GM12874 (cell line): ENCODE results near the gene ZNF556.
A peak's percentile ranks its signal among the peaks of the same experiment; 100 is the strongest.

ENCODE experiments used
- TF ChIP-seq, protein P1 (sequence below): IDR thresholded peaks from 2 replicates; pipeline ENCODE4 v1.5.1; 2011; ENCODE audit warnings: low read depth, mild to moderate bottlenecking, control low read depth, low read length, moderate library complexity; ENCODE audit not compliant: insufficient read depth

The ZNF556 gene

DNA sequence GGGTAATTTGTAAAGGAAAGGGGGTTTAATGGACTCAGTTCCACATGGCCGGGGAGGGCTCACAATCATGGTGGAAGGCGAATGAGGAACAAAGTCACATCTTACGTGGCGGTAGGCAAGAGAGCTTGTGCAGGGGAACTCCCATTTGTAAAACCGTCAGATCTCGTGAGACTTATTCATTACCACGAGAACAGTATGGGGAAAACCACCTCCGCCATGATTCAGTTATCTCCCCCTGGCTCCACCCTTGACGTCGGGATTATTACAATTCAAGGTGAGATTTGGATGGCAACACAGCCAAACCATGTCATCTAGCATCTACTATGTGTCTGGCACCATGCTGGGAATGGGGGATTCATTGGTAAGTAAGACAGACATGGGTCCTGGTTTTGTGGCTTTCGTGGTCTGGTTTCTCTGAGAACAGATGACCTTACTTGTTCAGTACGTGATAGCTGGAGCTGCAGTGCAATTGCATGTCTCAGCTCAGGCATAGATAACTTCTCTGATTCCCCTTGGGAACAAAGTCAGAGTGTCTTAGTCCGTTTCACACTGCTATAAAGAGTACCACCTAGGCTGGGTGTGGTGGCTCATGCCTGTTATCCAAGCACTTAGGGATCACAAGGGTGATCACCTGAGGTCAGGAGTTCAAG lies 39.2 kb upstream of the ZNF556 start:
- TF ChIP-seq, protein P1, sequence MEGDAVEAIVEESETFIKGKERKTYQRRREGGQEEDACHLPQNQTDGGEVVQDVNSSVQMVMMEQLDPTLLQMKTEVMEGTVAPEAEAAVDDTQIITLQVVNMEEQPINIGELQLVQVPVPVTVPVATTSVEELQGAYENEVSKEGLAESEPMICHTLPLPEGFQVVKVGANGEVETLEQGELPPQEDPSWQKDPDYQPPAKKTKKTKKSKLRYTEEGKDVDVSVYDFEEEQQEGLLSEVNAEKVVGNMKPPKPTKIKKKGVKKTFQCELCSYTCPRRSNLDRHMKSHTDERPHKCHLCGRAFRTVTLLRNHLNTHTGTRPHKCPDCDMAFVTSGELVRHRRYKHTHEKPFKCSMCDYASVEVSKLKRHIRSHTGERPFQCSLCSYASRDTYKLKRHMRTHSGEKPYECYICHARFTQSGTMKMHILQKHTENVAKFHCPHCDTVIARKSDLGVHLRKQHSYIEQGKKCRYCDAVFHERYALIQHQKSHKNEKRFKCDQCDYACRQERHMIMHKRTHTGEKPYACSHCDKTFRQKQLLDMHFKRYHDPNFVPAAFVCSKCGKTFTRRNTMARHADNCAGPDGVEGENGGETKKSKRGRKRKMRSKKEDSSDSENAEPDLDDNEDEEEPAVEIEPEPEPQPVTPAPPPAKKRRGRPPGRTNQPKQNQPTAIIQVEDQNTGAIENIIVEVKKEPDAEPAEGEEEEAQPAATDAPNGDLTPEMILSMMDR: no peak

DNA sequence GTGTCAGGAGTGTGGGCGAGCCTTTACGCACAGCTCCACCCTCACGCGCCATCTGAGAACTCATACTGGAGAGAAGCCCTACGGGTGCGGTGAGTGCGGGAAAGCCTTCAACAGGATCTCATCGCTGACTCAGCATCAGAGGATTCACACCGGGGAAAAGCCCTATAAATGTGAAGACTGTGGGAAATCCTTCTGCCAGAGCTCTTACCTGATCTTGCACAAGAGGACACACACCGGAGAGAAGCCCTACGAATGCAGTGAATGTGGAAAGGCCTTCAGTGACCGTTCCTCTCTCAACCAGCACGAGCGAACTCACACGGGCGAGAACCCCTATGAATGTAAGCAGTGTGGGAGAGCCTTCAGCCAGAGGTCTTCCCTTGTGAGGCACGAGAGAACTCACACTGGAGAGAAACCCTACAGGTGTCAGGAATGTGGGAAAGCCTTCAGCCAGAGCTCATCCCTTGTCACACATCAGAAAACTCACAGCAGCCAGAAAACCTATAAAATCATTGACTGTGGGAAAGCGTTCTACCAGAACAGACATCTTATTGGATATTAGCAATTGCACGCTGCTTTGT lies 32.8 kb upstream of the ZNF556 start:
- TF ChIP-seq, protein P1: no peak

DNA sequence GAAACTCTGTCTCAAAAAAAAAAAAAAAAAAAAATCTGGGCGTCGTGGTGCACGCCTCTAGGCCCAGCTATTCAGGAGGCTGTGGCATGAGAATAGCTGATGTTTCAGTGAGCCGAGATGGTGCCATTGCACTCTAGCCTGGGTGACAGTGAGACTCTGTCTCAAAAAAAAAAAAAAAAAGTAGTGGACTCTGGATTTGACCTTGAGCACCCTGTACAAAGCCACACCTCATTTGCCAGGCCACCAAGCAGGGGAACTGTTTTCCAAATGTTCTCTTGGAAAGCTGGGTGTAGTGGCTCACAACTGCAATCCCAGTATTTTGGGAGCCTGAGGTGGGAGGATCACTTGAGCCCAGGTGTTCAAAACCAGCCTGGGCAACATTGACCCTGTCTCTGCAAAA lies 29.7 kb upstream of the ZNF556 start:
- TF ChIP-seq, protein P1: no peak

DNA sequence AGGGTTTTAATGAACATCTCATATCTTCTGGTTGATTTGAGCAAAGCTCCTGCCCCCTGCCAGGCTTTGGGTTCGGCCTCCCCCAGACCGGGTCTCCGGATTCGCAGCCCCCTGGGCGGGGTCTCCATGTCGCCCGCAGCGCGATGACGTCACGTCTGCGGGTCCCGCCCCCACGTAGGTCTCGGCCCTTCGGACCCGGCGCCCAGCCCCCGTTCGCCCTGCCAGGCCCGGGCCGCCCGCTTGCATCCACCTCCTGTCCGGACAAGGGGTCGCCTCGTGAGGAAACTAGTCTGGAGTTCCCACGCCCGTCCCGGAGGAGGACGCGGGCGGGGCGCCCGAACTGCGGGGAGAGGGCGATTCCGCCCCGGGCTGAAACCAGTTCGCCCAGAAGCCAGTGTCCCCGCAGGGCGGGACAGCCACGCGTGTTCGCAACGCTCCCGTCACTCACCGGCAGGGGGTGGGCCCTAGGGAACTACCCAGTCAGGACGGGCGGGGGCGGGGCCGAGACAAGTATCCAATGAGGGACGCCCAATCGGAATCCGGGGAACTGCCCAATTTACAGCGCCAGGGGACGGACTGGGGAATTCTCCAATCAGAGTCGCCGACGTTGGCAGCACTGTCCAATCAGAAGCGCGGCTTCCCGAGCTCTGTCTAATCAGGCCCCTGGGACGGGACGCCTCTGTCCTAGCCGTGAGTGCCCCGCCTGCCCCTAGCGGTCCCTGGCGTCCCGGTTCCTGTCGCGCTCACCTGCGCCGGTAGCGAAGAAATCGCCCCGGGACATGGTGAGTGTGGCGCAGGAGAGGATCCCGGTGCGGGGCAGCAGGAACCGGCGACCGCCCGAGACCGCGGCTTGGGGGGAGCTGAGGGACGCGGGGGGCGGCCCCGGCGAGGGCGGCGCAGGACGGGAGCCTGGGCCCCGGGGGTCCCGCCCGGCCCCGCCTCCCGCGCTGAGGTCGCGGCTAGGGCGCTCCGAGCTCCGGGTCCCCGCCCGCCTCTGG lies 26.0 kb upstream of the ZNF556 start, which contains the start of gene ZNF555:
Gene ZNF555, plus strand, starts transcription at position 682 of the 998 bp plus-strand sequence. Its CDS starts 98 bp downstream, at position 780.
- TF ChIP-seq, protein P1: peak; percentile 42; the same call in 1 of the 2 replicates

DNA sequence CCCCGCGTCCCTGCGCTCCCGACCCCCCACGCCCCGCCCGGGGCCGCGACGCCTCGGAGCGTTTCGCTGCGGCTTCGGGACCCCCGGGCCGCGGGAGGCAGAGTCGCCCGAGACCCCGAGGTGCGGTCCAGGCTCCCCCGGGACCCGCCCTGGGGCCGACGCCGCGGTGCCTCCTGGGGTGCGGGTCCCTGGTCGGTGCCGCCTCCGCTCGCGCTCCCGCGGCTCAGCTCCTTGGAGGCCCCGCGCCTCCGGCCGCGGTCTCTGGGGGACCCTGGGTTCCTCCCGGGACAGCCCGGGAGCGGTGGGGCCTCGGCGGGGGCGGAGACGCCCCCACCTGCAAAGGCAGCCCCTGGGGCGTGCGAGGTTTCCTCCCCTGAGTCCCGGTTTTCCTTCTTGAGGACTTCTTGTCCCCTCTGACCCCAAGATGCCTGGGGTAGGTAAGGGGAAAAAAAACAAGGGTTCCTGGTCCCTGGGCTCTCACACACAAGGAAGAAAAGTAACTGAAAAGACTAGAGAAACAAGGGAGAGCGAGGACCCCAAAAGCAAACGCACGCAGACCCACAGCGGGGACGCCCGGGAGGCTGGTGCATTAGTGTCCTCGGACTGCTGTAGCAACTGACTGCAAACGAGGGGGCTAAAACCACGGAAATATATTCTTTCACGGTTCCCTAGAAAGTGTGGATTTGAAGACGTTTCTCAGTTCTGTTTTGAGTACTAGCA lies 25.1 kb upstream of the ZNF556 start:
- TF ChIP-seq, protein P1: no peak

DNA sequence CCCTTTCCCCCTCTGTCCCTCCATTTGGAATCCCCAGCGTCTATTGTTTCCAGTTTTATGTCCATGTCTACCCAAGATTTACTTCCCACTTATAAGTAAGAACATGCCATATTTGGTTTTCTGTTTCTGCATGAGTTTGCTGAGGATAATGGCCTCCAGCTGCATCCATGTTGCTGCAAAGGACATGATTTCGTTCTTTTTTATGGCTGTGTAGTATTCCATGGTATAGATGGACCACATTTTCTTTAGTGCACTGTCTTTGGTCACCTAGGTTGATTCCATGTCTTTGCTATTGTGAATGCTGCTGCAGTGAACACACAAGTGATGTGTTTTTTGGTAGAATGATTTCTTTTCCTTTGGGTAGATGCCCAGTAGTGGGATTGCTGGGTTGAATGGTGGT lies 22.0 kb upstream of the ZNF556 start:
- TF ChIP-seq, protein P1: no peak
